Neural cell (in vitro differentiated cells): Measurements from ENCODE around the gene RFNG.

Source experiments
- MXI1 ChIP-seq: fragments of 450-650 bp; conservative IDR thresholded peaks from 2 replicates; pipeline ENCODE4 v1.6.1; 2014; ENCODE audit warnings: antibody characterized with exemption, mild to moderate bottlenecking; ENCODE audit not compliant: poor library complexity, severe bottlenecking
- RAD21 ChIP-seq: fragments of 450-650 bp; conservative IDR thresholded peaks from 2 replicates; pipeline ENCODE4 v1.6.1; 2014; ENCODE audit warnings: antibody characterized with exemption, mild to moderate bottlenecking, moderate library complexity
- SMC3 ChIP-seq: fragments of 450-650 bp; conservative IDR thresholded peaks from 2 replicates; pipeline ENCODE4 v1.6.1; 2014; ENCODE audit warnings: antibody characterized with exemption, mild to moderate bottlenecking, moderate library complexity; ENCODE audit not compliant: poor library complexity
- TAF1 ChIP-seq: IDR thresholded peaks from 2 replicates; pipeline ENCODE4 v1.6.1; 2012; ENCODE audit warnings: low read depth
- TF ChIP-seq, protein P1 (sequence below): fragments of 450-650 bp; IDR thresholded peaks from 2 replicates; pipeline ENCODE4 v1.5.1; 2014; ENCODE audit warnings: antibody characterized with exemption, mild to moderate bottlenecking, moderate library complexity; ENCODE audit not compliant: poor library complexity, severe bottlenecking

DNA sequence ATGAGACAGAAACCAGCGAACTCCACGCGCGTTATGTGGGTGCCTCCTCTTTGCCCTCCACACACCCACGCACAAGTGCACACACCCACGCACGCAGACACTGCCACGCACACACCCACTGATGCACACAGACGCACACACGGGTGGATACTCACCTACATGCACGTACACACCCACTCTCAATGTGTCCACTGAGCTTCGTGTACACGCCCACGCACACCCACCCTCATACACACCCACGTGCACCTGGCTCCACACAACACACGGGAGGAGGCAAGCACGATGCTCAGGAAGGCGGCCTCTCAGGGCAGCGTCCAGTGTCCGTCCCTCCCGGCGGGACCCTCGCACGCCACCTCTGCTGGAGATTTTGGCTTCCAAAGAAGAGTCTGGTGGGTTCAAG, 4.2 kb downstream of the RFNG start:
- TF ChIP-seq, protein P1, sequence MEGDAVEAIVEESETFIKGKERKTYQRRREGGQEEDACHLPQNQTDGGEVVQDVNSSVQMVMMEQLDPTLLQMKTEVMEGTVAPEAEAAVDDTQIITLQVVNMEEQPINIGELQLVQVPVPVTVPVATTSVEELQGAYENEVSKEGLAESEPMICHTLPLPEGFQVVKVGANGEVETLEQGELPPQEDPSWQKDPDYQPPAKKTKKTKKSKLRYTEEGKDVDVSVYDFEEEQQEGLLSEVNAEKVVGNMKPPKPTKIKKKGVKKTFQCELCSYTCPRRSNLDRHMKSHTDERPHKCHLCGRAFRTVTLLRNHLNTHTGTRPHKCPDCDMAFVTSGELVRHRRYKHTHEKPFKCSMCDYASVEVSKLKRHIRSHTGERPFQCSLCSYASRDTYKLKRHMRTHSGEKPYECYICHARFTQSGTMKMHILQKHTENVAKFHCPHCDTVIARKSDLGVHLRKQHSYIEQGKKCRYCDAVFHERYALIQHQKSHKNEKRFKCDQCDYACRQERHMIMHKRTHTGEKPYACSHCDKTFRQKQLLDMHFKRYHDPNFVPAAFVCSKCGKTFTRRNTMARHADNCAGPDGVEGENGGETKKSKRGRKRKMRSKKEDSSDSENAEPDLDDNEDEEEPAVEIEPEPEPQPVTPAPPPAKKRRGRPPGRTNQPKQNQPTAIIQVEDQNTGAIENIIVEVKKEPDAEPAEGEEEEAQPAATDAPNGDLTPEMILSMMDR = no peak
- TF ChIP-seq RAD21 (no peak), MXI1 (no peak), TAF1 (no peak), SMC3 (no peak)
